GM06990 (cell line): ENCODE data around the gene ATP6V0D1.

Experiments used
- DNase-seq: peaks from one replicate; pipeline ENCODE4 v3.0.0-alpha.2; 2011; ENCODE audit not compliant: insufficient read length; ENCODE audit errors: extremely low read depth
- H3K27me3 ChIP-seq: replicated peaks from 2 replicates; pipeline ENCODE4 v1.6.0; 2011; ENCODE audit warnings: low read length; ENCODE audit not compliant: control insufficient read depth, insufficient read depth
- H3K36me3 ChIP-seq: 2 replicates; pipeline ENCODE4 v1.5.1; 2011; ENCODE audit warnings: low read length; ENCODE audit not compliant: control insufficient read depth, insufficient read depth
- H3K4me3 ChIP-seq: replicated peaks from 2 replicates; pipeline ENCODE4 v1.5.1; 2011; ENCODE audit warnings: low read depth, mild to moderate bottlenecking, control low read depth, low read length
- TF ChIP-seq, protein P1 (sequence below): IDR thresholded peaks from 2 replicates; pipeline ENCODE4 v1.5.1; 2011; ENCODE audit warnings: low read length, control low read depth, mild to moderate bottlenecking, inconsistent platforms; ENCODE audit not compliant: insufficient read depth, poor library complexity, severe bottlenecking

Gene ATP6V0D1

DNA sequence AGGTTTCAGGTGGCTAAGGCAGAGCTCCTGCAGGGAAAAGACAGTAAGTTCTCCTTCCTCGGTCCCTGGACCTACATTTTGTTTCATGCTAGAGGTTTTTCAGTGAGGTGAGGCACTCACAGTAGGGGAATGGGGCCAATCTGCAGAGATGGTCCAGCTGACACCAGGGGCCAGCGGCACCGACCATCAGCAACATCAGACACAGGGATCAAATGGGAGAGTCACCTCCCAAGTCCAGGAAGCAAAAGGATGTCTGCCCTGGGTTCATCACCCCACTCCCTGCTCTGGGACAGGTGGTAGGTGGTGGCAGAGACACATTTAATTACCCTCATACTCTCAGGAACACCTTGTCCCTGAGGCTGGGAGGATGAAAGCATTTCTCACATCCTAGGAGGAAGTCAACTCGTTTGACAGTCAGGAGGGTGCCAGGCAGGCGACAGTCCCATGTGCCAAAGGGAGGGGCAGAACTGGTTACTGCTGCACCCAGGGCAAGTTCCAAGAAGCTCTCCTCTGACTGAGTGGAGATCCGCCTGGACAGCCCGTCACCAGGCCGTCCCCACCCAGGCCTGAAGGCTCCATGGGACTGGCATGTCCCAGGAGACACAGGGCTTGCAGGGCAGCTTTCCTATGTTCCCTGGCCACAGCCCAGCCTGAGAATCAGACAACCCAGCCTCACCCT is 19.2 kb downstream of the ATP6V0D1 start:
- no peak for DNase-seq
- Histone ChIP-seq H3K4me3 (no peak overlapping the region), H3K36me3 (peaks cover 6% of the 10 kb centered on the region), H3K27me3 (no peaks in the 10 kb centered on the region)
- TF ChIP-seq, protein P1, sequence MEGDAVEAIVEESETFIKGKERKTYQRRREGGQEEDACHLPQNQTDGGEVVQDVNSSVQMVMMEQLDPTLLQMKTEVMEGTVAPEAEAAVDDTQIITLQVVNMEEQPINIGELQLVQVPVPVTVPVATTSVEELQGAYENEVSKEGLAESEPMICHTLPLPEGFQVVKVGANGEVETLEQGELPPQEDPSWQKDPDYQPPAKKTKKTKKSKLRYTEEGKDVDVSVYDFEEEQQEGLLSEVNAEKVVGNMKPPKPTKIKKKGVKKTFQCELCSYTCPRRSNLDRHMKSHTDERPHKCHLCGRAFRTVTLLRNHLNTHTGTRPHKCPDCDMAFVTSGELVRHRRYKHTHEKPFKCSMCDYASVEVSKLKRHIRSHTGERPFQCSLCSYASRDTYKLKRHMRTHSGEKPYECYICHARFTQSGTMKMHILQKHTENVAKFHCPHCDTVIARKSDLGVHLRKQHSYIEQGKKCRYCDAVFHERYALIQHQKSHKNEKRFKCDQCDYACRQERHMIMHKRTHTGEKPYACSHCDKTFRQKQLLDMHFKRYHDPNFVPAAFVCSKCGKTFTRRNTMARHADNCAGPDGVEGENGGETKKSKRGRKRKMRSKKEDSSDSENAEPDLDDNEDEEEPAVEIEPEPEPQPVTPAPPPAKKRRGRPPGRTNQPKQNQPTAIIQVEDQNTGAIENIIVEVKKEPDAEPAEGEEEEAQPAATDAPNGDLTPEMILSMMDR = no peak

DNA sequence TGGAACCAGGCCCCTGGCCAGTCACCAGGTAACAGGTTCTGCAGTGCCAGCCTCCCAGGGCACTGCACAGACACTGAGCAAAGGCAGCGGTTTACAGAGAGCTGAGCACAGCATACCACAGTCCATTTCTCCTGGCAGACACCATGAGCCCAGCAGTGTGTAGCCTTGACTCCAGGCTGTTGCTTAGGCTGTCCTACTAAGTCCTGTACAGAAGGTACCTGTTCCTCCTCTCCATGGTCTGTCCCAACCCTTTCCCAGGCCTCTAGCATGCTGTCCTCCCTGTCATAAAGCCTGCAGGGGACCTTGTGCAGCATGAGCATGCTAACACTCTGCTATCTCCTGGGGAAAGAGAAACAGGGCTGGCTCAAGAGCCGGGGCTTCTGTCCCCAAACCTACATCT is 20.0 kb downstream of the ATP6V0D1 start:
- TF ChIP-seq, protein P1 = no peak
- no peak for DNase-seq
- Histone ChIP-seq H3K27me3 (no peaks in the 10 kb centered on the region), H3K4me3 (no peak overlapping the region), H3K36me3 (peaks cover 6% of the 10 kb centered on the region)

DNA sequence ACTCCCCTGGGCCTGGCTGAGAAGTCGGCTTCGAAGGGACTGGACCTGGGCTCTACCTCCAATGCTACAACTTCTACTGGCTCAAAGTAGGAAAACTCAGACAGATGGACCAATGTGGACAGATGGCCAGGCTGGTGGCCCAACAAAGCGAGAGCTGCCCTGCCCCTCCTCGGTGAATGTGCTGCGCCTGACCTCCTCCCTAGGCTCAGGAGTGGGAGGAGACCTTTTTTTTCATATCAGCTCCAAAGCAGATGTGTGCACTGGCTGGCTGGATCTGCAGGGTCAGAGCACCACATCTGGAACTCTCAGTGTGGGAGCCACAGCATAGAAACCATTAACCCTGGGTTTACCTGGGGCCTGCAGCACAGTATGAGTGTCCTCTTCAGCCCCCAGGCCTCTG is 20.8 kb downstream of the ATP6V0D1 start:
- DNase-seq = no peak
- Histone ChIP-seq H3K36me3 (peaks cover 7% of the 10 kb centered on the region), H3K4me3 (no peak overlapping the region), H3K27me3 (no peaks in the 10 kb centered on the region)
- TF ChIP-seq, protein P1 = no peak

DNA sequence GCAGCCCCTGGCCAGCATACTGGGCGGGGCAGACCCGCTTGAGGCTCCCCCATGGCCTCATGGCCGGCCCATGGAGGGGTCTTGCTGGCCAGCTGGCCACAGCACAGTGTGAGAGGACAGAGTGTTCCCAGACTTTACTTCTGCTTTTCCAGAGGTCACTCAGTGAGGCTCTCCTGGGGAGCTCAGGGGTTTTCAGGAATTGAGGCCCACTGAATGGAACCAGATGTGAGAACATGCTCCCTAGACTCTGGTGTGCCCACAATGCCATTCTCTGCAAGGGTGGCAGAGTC is 21.2 kb downstream of the ATP6V0D1 start:
- Histone ChIP-seq H3K36me3 (peaks cover 7% of the 10 kb centered on the region), H3K27me3 (no peaks in the 10 kb centered on the region), H3K4me3 (no peak overlapping the region)
- TF ChIP-seq, protein P1 = no peak
- no peak for DNase-seq

DNA sequence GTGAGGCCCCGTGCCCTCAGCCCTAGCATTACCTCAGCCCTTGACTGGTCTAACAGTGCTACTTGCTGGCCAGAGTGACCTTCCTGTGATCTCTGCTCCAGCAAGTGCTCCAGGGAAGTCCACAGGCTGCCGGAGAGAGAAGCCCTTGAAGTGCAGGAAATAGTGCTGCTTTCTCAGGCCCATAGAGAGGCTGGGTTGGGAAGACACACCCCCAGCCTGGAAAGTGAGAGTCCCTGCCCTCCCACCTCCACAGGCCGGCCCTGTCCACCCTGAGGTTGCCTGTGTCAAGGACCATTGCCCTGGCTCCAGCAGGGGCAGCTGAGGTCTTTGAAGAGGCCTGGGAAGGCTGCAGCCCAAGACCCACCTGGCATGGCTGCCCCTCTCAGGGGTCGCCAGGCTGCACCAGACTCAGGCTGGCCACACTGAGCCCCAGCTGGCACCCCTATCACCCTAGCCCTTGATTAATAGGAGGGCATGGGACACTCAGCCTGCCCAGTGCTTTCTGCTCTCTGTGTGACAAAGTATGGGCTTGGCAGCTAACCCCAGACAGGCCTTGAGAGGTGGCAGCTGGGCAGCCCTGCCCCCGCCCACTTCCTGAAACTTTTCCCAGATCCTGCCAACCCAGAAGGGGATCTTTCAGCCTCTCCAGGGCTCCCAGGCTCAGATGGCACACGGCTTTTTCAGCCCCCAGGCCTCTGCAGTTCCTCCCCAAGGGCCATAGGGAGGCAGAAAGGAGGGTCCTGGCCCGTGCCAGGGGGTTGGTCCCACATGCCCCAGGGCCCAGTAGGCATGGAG is 21.7 kb downstream of the ATP6V0D1 start:
- Histone ChIP-seq H3K4me3 (no peak overlapping the region), H3K27me3 (no peaks in the 10 kb centered on the region), H3K36me3 (peaks cover 9% of the 10 kb centered on the region)
- TF ChIP-seq, protein P1 = no peak
- DNase-seq = no peak
